ENCODE data around the gene CNN2.

CNN2 gene

DNA sequence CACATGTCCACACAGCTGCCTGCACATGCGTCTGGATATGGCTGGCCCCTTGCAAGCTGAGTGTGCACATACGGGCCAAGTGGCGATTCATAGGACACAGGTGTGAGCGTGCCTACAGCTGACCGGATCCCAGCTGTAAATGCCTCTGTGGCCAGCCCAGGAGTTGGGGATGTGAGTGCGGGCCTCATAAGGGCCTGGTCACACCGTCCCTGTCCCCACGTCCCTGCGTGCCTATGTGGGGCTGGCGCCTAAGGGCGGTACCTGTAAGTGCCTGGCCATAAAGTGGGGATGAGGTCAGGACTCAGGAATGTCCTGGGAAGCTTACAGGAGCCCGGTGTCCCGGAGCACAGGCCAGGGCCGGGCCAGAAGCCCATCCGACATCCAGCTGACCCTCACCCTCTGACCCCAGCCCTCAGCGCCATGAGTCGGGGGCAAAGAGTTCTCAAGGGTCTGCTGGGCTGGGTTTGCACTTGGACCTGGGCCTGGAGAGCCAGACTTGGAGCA lies 39.2 kb downstream of the CNN2 start:
- 0 out of 22 replicates have a peak, but pooled peaks cover 0 to 5% (median 0%) of the 10 kb centered on the region in 11 experiments for H3K9me3 ChIP-seq (replicated peaks in 1 of 11)
- peak overlapping the region in 1 of 10 experiments; percentile 4; a peak in 1 of 20 replicates for H3K4me3 ChIP-seq
- 0 out of 22 replicates have a peak, but pooled peaks cover 0 to 4% (median 0%) of the 10 kb centered on the region in 11 experiments for H3K27me3 ChIP-seq
- peaks cover 2 to 25% (median 15%) of the 10 kb centered on the region in 11 experiments; a peak in 21 of 22 replicates for H4K20me1 ChIP-seq
- peak overlapping the region in 7 of 11 experiments; percentile 33 to 99 (median 52); a peak in 5 of 22 replicates for H3K9ac ChIP-seq
- peak overlapping the region in 3 of 11 experiments; percentile 4 to 99 (median 11); a peak in 3 of 22 replicates for H3K27ac ChIP-seq
- H3K4me2 ChIP-seq: peak overlapping the region; percentile 77 to 100 (median 95); a peak in 21 of 22 replicates
- TF ChIP-seq Cebpa-rat (IDR thresholded peaks at IDR 0.05): no peak
- H3K36me3 ChIP-seq: peaks cover 19 to 26% (median 24%) of the 10 kb centered on the region in 11 experiments
- peaks cover 46 to 65% (median 58%) of the 10 kb centered on the region in 10 experiments for H3K4me1 ChIP-seq

DNA sequence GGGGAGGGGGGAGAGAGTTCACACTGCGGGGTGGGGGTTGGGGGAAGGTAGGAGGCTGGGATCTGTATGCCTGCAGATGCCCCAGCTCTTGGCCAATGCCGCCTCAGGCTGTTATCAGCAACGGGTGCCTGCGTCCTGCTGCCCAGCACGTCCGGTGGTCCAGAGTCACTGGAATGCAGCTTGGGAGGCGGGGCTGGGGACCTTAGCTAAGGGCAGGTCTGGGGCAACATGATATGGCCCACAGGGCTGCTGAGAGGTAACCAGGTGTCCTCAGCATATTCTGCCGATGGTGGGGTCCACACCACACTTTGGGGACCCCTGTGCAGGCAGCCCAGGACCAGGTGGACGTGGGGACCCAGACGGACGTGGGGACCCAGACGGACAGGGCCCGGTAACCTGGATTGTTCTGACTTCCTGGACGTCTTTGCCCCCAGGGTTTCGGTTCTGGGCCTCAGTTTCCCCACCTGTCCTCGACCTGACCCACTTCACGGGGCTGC lies 39.9 kb downstream of the CNN2 start:
- Histone ChIP-seq H3K4me2 (peak overlapping the region; percentile 88 to 100 (median 97)), H3K4me3 (peak overlapping the region; percentile 91 to 100 (median 96); a peak in 19 of 20 replicates), H3K4me1 (peaks cover 52 to 71% (median 64%) of the 10 kb centered on the region in 10 experiments), H3K36me3 (peaks cover 25 to 32% (median 30%) of the 10 kb centered on the region in 11 experiments), H3K27me3 (0 out of 22 replicates have a peak, but pooled peaks cover 0 to 4% (median 0%) of the 10 kb centered on the region in 11 experiments), H3K27ac (peak overlapping the region in 9 of 11 experiments; percentile 90 to 99 (median 96); a peak in 18 of 22 replicates), H4K20me1 (peaks cover 9 to 31% (median 21%) of the 10 kb centered on the region in 11 experiments; a peak in 21 of 22 replicates), H3K9ac (peak overlapping the region; percentile 88 to 99 (median 96); a peak in 19 of 22 replicates), H3K9me3 (replicated peaks in 1 of 11) (0 out of 22 replicates have a peak, but pooled peaks cover 0 to 5% (median 0%) of the 10 kb centered on the region in 11 experiments)
- no peak for TF ChIP-seq Cebpa-rat (IDR thresholded peaks at IDR 0.05)

DNA sequence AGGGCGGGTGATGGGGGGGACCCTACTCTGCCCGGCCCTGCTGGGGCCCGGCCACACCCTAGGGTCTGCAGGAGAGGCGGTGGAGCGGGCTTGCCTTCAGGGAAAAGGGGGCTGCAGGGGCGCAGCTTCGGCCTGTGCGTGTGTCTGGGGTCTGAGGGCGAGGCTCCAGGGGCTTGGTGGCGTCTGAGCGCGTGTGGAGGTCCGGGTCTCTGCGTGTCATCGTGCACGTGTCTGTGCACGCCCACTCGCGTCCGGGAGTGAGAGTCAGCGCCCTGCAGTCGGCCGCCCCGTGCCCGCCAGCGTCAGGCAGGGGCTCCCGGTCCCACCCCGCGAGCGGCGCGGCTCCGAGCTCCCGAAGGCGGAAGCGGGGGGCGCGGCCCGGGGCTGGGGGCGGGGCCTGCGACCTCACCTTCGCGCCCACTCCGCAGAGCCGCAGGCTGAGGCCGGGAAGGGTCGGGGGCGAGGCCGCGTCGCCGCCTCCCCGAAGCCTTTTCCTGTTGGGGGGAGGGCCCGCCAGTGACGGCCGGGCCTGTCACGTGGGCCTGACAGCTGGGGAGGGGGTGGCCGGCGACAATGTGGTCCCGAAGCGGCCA lies 40.4 kb downstream of the CNN2 start, which contains the start of gene ARHGAP45:
ARHGAP45 (plus strand) TSS at position 420 of the 593 bp plus-strand sequence. CDS start 239 bp downstream, outside the sequence.
- H3K36me3 ChIP-seq: peaks cover 31 to 37% (median 36%) of the 10 kb centered on the region in 11 experiments
- H3K4me2 ChIP-seq: peak within 1 kb of the TSS; percentile 88 to 100 (median 97)
- peaks cover 14 to 37% (median 27%) of the 10 kb centered on the region in 11 experiments; a peak in 21 of 22 replicates for H4K20me1 ChIP-seq
- peak within 1 kb of the TSS; percentile 91 to 100 (median 96) for H3K4me3 ChIP-seq
- H3K9me3 ChIP-seq (replicated peaks in 1 of 11): 0 out of 22 replicates have a peak, but pooled peaks cover 0 to 5% (median 0%) of the 10 kb centered on the region in 11 experiments
- peaks cover 58 to 77% (median 69%) of the 10 kb centered on the region in 10 experiments for H3K4me1 ChIP-seq
- peak within 1 kb of the TSS; percentile 71 to 99 (median 96) for H3K27ac ChIP-seq
- no peak for TF ChIP-seq Cebpa-rat (IDR thresholded peaks at IDR 0.05)
- H3K27me3 ChIP-seq: 0 out of 22 replicates have a peak, but pooled peaks cover 0 to 4% (median 0%) of the 10 kb centered on the region in 11 experiments
- H3K9ac ChIP-seq: peak within 1 kb of the TSS; percentile 88 to 99 (median 96)

DNA sequence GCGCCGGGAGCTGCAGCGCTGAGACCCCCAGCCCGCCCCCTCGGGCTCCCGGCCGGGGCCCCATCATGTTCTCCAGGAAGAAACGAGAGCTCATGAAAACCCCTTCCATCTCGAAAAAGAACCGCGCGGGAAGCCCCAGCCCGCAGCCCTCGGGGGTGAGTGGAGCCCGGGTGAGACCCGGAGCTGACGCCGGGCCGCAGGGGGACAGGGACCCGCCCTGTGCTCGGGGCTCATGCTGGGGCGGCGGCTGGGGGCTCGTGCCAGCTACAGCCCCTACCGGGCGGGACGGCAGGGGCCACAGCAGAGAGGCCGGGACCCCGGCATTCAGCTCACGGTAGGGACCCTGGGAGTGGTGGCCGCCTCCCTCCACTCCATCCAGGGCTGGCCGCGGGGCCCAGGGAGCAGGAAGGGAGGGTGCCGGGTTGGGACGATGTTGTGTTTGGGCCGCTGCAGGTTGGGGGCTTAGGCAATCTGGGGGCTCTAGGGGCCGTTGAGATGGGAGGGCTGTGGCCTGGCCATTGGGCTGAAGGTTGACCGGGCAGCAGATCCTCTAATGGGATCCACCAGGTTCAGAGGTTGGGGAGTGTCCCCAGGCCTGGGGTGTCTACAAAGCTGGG lies 41.0 kb downstream of the CNN2 start:
- Histone ChIP-seq H3K9me3 (replicated peaks in 1 of 11) (0 out of 22 replicates have a peak, but pooled peaks cover 0 to 5% (median 0%) of the 10 kb centered on the region in 11 experiments), H3K9ac (peak overlapping the region; percentile 88 to 99 (median 96)), H3K4me3 (peak overlapping the region; percentile 91 to 100 (median 96)), H3K27ac (peak overlapping the region; percentile 71 to 99 (median 96)), H3K4me1 (peaks cover 64 to 79% (median 71%) of the 10 kb centered on the region in 10 experiments), H3K4me2 (peak overlapping the region; percentile 88 to 100 (median 97)), H3K27me3 (0 out of 22 replicates have a peak, but pooled peaks cover 0 to 4% (median 0%) of the 10 kb centered on the region in 11 experiments), H3K36me3 (peaks cover 37 to 43% (median 42%) of the 10 kb centered on the region in 11 experiments), H4K20me1 (peaks cover 20 to 43% (median 33%) of the 10 kb centered on the region in 11 experiments; a peak in 21 of 22 replicates)
- TF ChIP-seq Cebpa-rat (IDR thresholded peaks at IDR 0.05): no peak

DNA sequence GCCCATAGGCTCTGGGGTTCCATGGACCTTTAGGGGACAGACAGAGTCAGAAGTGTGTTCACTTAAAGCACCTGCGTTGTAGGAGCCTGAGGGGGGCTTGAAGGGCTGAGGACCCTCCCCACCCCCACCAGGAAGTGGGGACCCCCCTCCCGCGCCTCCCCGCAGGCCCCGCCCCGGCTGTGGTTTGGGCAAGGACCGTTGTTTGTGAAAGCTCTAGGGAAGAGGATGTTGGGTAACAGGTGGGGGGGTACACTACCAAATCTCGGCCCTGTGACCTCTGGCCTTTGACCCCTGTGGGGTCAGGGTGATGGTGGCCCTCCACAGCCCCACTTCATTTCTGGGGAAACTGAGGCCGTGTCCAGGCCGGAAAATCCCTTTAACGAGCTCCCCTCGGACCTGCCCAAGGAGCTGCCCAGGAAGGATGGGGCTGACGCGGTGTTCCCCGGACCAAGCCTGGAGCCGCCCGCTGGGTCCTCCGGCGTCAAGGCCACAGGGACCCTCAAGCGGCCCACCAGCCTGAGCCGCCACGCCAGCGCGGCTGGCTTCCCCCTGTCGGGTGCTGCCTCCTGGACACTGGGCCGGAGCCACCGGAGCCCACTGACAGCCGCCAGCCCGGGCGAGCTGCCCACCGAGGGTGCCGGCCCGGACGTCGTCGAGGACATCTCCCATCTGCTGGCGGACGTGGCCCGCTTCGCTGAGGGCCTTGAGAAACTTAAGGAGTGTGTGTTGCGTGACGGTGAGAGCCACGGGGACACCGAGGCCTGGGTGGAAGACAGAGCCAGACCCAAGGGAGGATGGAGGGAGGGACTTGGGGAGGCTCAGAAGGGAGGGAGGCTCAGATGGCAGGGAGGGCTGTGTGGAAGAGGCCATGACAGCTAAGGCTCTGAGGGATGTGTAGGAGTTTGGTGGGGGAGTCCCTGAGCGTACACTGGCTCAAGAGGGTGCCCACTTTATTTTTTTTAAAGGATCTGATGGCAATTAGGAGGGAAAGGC lies 41.9 kb downstream of the CNN2 start:
- peak overlapping the region; percentile 88 to 100 (median 97) for H3K4me2 ChIP-seq
- H3K4me3 ChIP-seq: peak overlapping the region; percentile 91 to 100 (median 96)

DNA sequence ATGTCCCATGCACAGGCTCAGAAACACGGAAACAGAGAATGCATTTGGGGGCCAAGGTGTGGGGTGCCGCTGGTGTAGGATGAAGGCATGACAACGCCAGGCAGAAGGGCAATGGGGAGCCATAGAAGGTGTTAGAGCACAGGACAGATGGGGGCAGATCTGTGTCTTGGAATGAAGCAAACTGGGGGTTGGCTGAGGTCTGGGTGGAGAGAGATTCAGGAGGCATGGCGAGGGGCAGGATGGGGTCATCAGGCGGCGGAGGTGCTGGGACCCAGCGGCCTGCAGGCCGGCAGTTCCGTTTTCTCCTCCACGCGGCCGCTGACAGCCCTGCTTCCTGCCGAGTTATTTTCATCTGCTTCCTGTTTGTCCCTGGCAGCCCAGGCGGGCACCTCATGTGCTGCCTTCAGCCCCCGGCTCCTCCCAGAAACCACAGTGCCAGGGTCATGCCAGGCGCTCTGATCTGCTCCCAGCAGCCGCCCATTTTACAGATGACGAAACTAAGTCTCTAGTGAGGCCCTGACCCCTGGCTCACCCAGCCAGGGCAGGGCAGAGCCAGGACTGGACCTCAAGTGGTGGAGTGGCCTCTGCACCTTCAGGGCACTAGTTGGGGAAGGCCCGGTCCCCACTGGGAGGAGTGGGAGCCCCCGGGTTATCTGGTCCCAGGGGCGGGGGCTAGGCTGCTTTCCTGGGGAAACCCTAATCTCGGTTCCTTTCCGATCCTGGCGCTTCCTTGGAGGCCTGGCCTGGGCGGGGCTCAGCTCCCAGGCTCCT lies 42.8 kb downstream of the CNN2 start:
- Histone ChIP-seq H3K9ac (peak overlapping the region; percentile 88 to 99 (median 96)), H3K27ac (peak overlapping the region; percentile 79 to 99 (median 96)), H3K27me3 (0 out of 22 replicates have a peak, but pooled peaks cover 0 to 2% (median 0%) of the 10 kb centered on the region in 11 experiments), H3K4me2 (peak overlapping the region; percentile 88 to 100 (median 97)), H3K4me1 (peaks cover 75 to 88% (median 80%) of the 10 kb centered on the region in 10 experiments), H3K36me3 (peaks cover 54 to 61% (median 59%) of the 10 kb centered on the region in 11 experiments), H3K4me3 (peak overlapping the region; percentile 91 to 100 (median 96)), H3K9me3 (replicated peaks in 1 of 11) (no peaks in the 10 kb centered on the region), H4K20me1 (peaks cover 36 to 60% (median 50%) of the 10 kb centered on the region in 11 experiments; a peak in 21 of 22 replicates)
- TF ChIP-seq Cebpa-rat (IDR thresholded peaks at IDR 0.05): no peak

More for the DNA sequence above, 41.9 kb downstream of the CNN2 start:
- H3K9ac ChIP-seq: peak overlapping the region; percentile 88 to 99 (median 96)
- H3K27ac ChIP-seq: peak overlapping the region; percentile 79 to 99 (median 96)
- H3K27me3 ChIP-seq: 0 out of 22 replicates have a peak, but pooled peaks cover 0 to 4% (median 0%) of the 10 kb centered on the region in 11 experiments
- peak in 7 of 11 experiments; percentile 35 to 74 (median 44); a peak in 7 of 22 replicates for TF ChIP-seq Cebpa-rat (IDR thresholded peaks at IDR 0.05)
- peaks cover 45 to 52% (median 50%) of the 10 kb centered on the region in 11 experiments for H3K36me3 ChIP-seq
- H3K9me3 ChIP-seq (replicated peaks in 1 of 11): 0 out of 22 replicates have a peak, but pooled peaks cover 0 to 2% (median 0%) of the 10 kb centered on the region in 11 experiments
- peaks cover 72 to 87% (median 78%) of the 10 kb centered on the region in 10 experiments for H3K4me1 ChIP-seq
- peaks cover 29 to 51% (median 41%) of the 10 kb centered on the region in 11 experiments; a peak in 21 of 22 replicates for H4K20me1 ChIP-seq

Data from BLaER1 treated with 17β-estradiol and CSF1 and Interleukin-3, amounts not matched to agents 10 nM and 100 nM (cell line).